DOHH2 (cell line): ENCODE results near the gene B4GALT5.

Experiments
- H3F3A ChIP-seq: fragments of 200-600 bp; sonication (generic), shearing (Covaris generic); 2 replicates; pipeline ENCODE4 v1.6.0; 2016; ENCODE audit warnings: antibody characterized with exemption, mild to moderate bottlenecking; ENCODE audit not compliant: control insufficient read depth, insufficient read depth
- H3K27ac ChIP-seq: fragments of 200-600 bp; sonication (generic); 2 replicates; pipeline ENCODE4 v1.5.1; 2014; ENCODE audit warnings: low read depth, mild to moderate bottlenecking, low read length, moderate library complexity
- H3K27me3 ChIP-seq: fragments of 200-600 bp; sonication (generic); 2 replicates; pipeline ENCODE4 v1.6.1; 2014; ENCODE audit warnings: mild to moderate bottlenecking, low read length, mixed read lengths; ENCODE audit not compliant: control insufficient read depth
- H3K36me3 ChIP-seq: fragments of 200-600 bp; sonication (generic); 2 replicates; pipeline ENCODE4 v1.6.1; 2014; ENCODE audit warnings: mild to moderate bottlenecking, low read length, moderate library complexity, mixed read lengths; ENCODE audit not compliant: control insufficient read depth
- H3K4me1 ChIP-seq: fragments of 200-600 bp; sonication (generic); 2 replicates; pipeline ENCODE4 v1.6.1; 2014; ENCODE audit warnings: mild to moderate bottlenecking, low read length, mixed read lengths; ENCODE audit not compliant: control insufficient read depth
- H3K4me2 ChIP-seq: fragments of 200-600 bp; sonication (generic); 2 replicates; pipeline ENCODE4 v1.6.0; 2014; ENCODE audit warnings: mild to moderate bottlenecking, low read length, moderate library complexity
- H3K4me3 ChIP-seq: fragments of 200-600 bp; sonication (generic); 2 replicates; pipeline ENCODE4 v1.5.1; 2014; ENCODE audit warnings: mild to moderate bottlenecking, low read length, mixed read lengths
- H3K79me2 ChIP-seq: fragments of 200-600 bp; sonication (generic); 2 replicates; pipeline ENCODE4 v1.6.1; 2014; ENCODE audit warnings: mild to moderate bottlenecking, low read length, mixed read lengths; ENCODE audit not compliant: control insufficient read depth
- H3K9me2 ChIP-seq: fragments of 200-600 bp; sonication (generic); replicated peaks from 2 replicates; pipeline ENCODE4 v1.6.1; 2014; ENCODE audit warnings: mild to moderate bottlenecking, low read length, mixed read lengths; ENCODE audit not compliant: control insufficient read depth
- H3K9me3 ChIP-seq: fragments of 200-600 bp; sonication (generic); 2 replicates; pipeline ENCODE4 v1.6.1; 2014; ENCODE audit warnings: antibody characterized with exemption, low read length, mixed read lengths; ENCODE audit not compliant: control insufficient read depth, insufficient read depth
- H4K20me1 ChIP-seq: fragments of 200-600 bp; sonication (generic); 2 replicates; pipeline ENCODE4 v1.6.0; 2014; ENCODE audit warnings: low read depth, mild to moderate bottlenecking, antibody characterized with exemption, low read length, moderate library complexity; ENCODE audit not compliant: control insufficient read depth, insufficient read depth
- EZH2phosphoT487 ChIP-seq: fragments of 200-600 bp; sonication (generic); IDR thresholded peaks from 2 replicates; pipeline ENCODE4 v1.6.1; 2017; ENCODE audit warnings: borderline replicate concordance, mild to moderate bottlenecking, antibody characterized with exemption, low read length, moderate library complexity, mixed read lengths
- TF ChIP-seq, protein P1 (sequence below): fragments of 200-600 bp; sonication (generic); IDR thresholded peaks from one replicate; pipeline ENCODE4 v1.5.1; 2014; ENCODE audit warnings: antibody characterized with exemption, mild to moderate bottlenecking, low read depth, low read length; ENCODE audit not compliant: poor library complexity, severe bottlenecking

The B4GALT5 gene

DNA sequence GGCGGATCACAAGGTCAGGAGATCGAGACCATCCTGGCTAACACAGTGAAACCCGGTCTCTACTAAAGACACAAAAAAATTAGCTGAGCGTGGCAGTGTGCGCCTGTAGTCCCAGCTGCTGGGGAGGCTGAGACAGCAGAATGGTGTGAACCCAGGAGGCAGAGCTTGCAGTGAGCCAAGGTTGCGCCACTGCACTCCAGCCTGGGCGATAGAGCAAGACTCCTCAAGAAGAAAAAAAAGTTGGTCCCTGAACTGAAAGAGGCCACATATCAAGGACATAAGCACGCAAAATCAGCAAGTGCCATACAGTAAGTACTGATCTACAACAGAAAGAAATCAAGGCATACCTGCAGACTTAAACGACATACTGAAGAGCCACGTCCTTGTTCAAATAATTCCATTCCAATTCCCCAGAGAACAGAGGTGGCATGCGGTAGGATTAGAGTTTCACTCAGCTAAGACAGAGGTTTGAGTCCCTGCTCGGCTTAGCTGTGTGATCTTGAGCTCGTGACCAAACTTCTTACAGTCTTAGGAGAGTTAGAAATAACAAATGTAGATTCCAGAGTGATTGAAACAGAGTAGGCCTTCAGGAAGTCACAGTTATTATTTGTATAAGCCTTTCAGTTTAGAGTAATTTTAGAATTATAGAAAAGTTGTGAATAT is 29.2 kb downstream of the B4GALT5 start:
- TF ChIP-seq EZH2phosphoT487, result no peak
- TF ChIP-seq, protein P1, sequence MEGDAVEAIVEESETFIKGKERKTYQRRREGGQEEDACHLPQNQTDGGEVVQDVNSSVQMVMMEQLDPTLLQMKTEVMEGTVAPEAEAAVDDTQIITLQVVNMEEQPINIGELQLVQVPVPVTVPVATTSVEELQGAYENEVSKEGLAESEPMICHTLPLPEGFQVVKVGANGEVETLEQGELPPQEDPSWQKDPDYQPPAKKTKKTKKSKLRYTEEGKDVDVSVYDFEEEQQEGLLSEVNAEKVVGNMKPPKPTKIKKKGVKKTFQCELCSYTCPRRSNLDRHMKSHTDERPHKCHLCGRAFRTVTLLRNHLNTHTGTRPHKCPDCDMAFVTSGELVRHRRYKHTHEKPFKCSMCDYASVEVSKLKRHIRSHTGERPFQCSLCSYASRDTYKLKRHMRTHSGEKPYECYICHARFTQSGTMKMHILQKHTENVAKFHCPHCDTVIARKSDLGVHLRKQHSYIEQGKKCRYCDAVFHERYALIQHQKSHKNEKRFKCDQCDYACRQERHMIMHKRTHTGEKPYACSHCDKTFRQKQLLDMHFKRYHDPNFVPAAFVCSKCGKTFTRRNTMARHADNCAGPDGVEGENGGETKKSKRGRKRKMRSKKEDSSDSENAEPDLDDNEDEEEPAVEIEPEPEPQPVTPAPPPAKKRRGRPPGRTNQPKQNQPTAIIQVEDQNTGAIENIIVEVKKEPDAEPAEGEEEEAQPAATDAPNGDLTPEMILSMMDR, result no peak
- Histone ChIP-seq H3K4me3 (no peak overlapping the region), H3K4me2 (no peak overlapping the region), H3K4me1 (peaks cover 42% of the 10 kb centered on the region), H4K20me1 (peaks cover 8% of the 10 kb centered on the region; the same call in 1 of the 2 replicates), H3K27ac (no peak overlapping the region), H3K27me3 (no peaks in the 10 kb centered on the region), H3K9me3 (no peaks in the 10 kb centered on the region), H3F3A (no peaks in the 10 kb centered on the region), H3K79me2 (peaks cover 95% of the 10 kb centered on the region), H3K9me2 (no peaks in the 10 kb centered on the region), H3K36me3 (peaks cover 9% of the 10 kb centered on the region; the same call in 1 of the 2 replicates)

DNA sequence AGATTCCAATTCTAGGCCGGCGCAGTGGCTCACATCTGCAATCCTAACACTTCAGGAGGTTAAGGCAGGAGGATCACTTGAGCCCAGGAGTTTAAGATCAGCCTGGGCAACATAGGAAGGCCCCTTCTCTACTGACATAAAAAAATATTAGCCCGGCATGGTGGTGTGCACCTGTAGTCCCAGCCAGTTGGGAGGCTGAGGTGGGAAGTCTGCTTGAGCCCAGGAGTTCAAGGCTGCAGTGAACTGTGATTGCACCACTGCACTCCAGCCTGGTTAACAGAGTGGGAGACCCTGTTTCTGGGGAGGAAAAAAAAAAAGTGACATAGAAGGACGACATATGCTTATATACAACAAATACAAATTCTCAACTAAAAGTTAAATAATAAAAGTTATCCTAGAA is 30.9 kb downstream of the B4GALT5 start:
- H3K9me2 ChIP-seq, result no peaks in the 10 kb centered on the region
- H3K4me1 ChIP-seq, result peaks cover 43% of the 10 kb centered on the region
- no peak overlapping the region for H3K27ac ChIP-seq
- H3K36me3 ChIP-seq, result peaks cover 9% of the 10 kb centered on the region; the same call in 1 of the 2 replicates
- H3K9me3 ChIP-seq, result no peaks in the 10 kb centered on the region
- TF ChIP-seq, protein P1, result no peak
- no peak for TF ChIP-seq EZH2phosphoT487
- no peaks in the 10 kb centered on the region for H3K27me3 ChIP-seq
- H3K4me3 ChIP-seq, result no peak overlapping the region
- H3F3A ChIP-seq, result no peaks in the 10 kb centered on the region
- peaks cover 4% of the 10 kb centered on the region; the same call in 1 of the 2 replicates for H4K20me1 ChIP-seq
- peaks cover 95% of the 10 kb centered on the region for H3K79me2 ChIP-seq
- H3K4me2 ChIP-seq, result no peak overlapping the region

DNA sequence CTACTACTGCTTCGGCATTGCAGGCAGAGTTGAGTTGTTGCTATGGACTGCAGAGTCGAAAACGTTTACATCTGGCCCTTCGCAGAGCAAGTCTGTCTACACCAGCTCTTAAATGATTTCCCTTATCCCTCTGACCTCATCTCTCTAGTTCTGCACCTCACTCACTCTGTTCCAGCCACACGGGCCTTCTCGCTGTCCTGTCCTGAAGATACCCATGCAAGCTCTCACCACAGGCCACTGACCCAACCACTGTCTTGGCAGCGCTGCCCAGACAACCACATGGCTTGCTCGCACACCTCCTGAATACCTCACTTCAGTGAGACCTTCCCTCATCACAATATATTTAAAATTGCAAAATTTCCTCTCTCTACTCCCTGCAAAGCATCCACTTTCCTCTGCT is 31.4 kb downstream of the B4GALT5 start:
- peaks cover 96% of the 10 kb centered on the region for H3K79me2 ChIP-seq
- no peak overlapping the region for H3K4me3 ChIP-seq
- H3K9me2 ChIP-seq, result no peaks in the 10 kb centered on the region
- peaks cover 4% of the 10 kb centered on the region; the same call in 1 of the 2 replicates for H4K20me1 ChIP-seq
- H3K9me3 ChIP-seq, result no peaks in the 10 kb centered on the region
- no peaks in the 10 kb centered on the region for H3F3A ChIP-seq
- no peaks in the 10 kb centered on the region for H3K27me3 ChIP-seq
- peaks cover 9% of the 10 kb centered on the region; the same call in 1 of the 2 replicates for H3K36me3 ChIP-seq
- H3K4me2 ChIP-seq, result no peak overlapping the region
- H3K4me1 ChIP-seq, result peaks cover 46% of the 10 kb centered on the region
- H3K27ac ChIP-seq, result no peak overlapping the region
- no peak for TF ChIP-seq EZH2phosphoT487
- TF ChIP-seq, protein P1, result no peak
